ENCODE data around the gene VAC14.
"Not testable (repeated sequence)": the region's sequence is repeated elsewhere in the genome, so short reads cannot be mapped to it uniquely, and the experiment has no call there.

VAC14 gene

DNA sequence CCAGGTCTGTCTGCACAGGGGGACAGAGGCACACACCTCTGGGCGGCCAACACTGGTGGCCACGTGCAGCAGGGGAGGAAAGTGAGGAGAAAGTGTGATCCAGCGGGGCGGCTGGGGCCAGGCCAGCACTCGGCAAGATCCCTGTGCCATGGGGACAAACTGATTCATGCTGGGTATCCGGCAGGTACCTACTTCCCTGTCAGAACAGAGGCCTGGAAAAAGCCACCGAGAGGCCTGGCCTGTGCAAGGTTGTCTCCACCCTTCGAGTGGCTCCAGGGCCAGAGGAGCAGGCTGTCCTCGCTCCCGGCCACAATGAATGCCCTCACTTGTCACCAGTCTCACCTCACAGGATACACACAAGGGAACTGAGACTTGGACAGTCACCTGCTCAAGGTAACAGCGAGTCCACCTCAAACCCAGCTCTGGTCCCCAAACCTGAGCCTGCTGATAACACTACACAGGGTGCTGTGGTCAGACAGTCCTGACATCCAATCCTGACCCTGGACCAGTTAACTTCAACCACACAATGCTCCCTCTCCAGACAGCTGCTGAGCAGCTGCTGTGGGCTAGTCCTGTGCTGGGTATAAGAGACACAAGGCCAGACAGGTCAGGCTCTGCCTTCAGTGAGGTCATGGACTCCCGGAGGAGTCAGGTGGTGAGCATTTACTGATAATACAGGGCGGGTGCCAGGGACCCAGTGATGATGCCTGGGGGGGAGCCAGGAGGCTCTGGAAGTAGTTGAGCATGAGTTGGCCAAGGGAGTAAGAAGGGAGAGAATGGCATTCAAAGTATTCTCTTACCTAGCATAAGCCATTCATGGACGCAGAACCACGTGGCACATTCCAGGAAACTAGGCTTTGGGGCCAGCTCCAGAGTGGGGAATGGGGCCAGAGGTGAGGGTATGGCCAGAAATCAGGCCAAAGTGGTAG, 53.0 kb downstream of the VAC14 start:
- no peak overlapping the region for H3K4me3 ChIP-seq (ENCODE audit: low read depth, low read length)
- TF ChIP-seq, protein P1, sequence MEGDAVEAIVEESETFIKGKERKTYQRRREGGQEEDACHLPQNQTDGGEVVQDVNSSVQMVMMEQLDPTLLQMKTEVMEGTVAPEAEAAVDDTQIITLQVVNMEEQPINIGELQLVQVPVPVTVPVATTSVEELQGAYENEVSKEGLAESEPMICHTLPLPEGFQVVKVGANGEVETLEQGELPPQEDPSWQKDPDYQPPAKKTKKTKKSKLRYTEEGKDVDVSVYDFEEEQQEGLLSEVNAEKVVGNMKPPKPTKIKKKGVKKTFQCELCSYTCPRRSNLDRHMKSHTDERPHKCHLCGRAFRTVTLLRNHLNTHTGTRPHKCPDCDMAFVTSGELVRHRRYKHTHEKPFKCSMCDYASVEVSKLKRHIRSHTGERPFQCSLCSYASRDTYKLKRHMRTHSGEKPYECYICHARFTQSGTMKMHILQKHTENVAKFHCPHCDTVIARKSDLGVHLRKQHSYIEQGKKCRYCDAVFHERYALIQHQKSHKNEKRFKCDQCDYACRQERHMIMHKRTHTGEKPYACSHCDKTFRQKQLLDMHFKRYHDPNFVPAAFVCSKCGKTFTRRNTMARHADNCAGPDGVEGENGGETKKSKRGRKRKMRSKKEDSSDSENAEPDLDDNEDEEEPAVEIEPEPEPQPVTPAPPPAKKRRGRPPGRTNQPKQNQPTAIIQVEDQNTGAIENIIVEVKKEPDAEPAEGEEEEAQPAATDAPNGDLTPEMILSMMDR (IDR thresholded peaks at IDR 0.05; ENCODE audit: low read depth, low read length), result no peak

DNA sequence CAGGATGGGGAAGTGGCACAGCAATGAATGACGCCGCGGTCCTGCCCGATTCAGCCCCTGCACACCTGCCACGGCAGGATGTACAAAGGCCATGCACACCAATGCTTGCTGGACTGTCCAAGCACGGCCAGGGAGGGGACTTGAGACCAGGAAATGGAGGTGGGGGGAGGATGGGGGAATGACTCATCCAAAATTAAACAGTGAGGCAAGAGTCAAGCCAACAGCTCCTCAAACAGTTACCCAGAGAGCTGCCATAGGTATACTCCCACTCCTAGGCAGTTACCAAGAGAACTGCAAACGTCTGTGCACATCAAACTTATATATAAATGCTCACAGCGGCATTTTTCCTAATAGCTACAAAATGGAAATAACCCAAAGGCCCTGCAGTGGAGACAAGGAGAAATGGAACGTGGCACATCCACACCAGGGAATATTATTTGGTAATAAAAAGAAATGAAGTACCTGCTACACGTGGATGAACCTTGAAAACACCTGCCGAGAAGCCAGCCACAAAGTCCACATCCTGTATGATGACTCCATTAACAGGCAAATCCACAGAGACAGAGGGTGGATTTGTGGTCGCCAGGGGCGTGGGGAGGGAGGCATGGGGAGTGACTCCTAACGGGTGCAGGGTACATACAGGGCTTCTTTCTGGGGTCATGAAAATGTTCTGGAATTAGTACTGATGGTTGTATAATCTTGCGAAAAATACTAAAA, 54.1 kb downstream of the VAC14 start:
- TF ChIP-seq, protein P1 (IDR thresholded peaks at IDR 0.05; ENCODE audit: low read depth, low read length), result no peak
- 0 out of 2 replicates have a peak overlapping the region, but pooled peaks have one; percentile 14 for H3K4me3 ChIP-seq (ENCODE audit: low read depth, low read length)

DNA sequence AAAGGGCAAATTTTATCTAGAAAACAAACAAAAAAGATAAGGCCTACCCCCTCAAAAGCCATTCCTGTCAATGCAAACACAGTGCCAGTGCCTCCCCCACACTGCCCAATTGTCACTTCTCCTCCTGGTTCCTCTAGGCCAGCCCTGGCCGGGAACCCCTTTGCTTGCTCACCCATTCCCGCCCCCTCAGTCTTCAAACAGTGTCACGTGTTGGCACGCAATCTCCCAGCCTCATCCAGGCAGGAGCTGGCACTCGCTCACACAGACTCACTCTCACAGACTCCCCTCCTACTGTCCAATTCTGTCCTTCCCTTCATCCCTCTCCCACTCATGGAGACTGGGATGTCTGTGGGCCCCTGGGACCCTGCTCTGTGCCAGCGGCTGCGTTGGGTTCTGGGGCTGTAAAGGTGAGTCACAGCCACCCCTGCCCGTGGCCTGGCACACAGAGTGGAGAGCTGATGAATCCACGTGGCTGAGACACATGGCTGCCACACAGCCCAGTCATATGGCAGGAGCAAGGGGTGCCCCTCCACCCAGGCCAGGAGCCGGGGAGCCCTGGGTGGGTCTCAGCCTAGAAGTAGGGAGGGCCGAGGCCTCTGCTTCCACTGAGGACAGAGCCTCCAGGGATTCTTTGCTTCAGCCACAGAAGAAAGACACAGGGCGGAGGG, 54.8 kb downstream of the VAC14 start:
- 0 out of 2 replicates have a peak overlapping the region, but pooled peaks have one; percentile 14 for H3K4me3 ChIP-seq (ENCODE audit: low read depth, low read length)
- TF ChIP-seq, protein P1 (IDR thresholded peaks at IDR 0.05; ENCODE audit: low read depth, low read length), result no peak

- H3K4me3 ChIP-seq (ENCODE audit: low read depth, low read length), result no peak overlapping the region
- TF ChIP-seq, protein P1 (IDR thresholded peaks at IDR 0.05; ENCODE audit: low read depth, low read length), result no peak
Observed at GRCh38 chr16:70745536-70746025, 55.4 kb downstream of the VAC14 start.

- H3K4me3 ChIP-seq (ENCODE audit: low read depth, low read length), result no peak overlapping the region
- TF ChIP-seq, protein P1 (IDR thresholded peaks at IDR 0.05; ENCODE audit: low read depth, low read length), result no peak
Observed at GRCh38 chr16:70744366-70744765, 56.6 kb downstream of the VAC14 start.

GRCh38 chr16:70743791-70744190, 57.2 kb downstream of the VAC14 start:
- no peak overlapping the region for H3K4me3 ChIP-seq (ENCODE audit: low read depth, low read length)
- TF ChIP-seq, protein P1 (IDR thresholded peaks at IDR 0.05; ENCODE audit: low read depth, low read length), result no peak

GRCh38 chr16:70742967-70743366, 58.0 kb downstream of the VAC14 start:
- not testable (repeated sequence) for H3K4me3 ChIP-seq (ENCODE audit: low read depth, low read length)
